NAMALWA (cell line): ENCODE results near the gene CCR7.

ENCODE experiments used
- DNase-seq: peaks from one replicate; pipeline ENCODE4 v3.0.0-alpha.2; 2015; ENCODE audit warnings: low spot score

CCR7 gene

DNA sequence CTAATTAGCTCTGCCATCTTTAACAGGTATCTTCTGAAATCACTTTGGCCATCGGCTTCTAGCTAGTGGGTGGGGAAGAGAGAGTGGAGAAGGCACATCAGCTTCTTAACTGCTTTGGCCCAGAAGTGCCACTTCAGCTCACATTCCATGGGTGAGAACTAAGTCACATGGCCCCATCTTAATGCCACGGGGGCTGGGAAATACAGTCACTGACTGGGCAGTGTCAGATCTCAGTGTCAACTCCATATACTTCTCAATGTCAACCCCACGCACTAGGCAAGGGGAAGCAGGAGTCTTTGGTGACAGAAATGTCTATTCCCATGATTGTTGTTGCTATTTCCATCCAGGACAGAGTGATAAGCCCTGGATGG lies 29.4 kb downstream of the CCR7 start:
- no peak for DNase-seq

DNA sequence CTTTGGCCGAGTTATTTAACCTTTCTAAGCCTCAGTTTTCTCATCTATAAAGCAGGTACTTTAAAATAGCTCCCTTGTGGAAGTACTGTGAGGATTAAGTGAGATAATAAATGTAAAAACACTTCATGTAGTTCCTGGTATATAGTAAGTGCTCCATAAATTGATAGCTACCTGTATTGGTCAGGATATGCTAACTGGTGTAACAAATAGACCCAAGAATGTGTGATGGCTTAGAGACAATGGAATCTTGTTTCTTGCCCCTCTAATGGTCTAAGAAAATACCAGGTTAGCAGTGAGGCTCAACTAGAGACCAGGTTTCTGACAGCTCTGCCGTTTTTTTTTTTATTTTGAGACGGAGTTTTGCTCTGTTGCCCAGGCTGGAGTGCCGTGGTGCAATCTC lies 29.8 kb downstream of the CCR7 start:
- no peak for DNase-seq

DNA sequence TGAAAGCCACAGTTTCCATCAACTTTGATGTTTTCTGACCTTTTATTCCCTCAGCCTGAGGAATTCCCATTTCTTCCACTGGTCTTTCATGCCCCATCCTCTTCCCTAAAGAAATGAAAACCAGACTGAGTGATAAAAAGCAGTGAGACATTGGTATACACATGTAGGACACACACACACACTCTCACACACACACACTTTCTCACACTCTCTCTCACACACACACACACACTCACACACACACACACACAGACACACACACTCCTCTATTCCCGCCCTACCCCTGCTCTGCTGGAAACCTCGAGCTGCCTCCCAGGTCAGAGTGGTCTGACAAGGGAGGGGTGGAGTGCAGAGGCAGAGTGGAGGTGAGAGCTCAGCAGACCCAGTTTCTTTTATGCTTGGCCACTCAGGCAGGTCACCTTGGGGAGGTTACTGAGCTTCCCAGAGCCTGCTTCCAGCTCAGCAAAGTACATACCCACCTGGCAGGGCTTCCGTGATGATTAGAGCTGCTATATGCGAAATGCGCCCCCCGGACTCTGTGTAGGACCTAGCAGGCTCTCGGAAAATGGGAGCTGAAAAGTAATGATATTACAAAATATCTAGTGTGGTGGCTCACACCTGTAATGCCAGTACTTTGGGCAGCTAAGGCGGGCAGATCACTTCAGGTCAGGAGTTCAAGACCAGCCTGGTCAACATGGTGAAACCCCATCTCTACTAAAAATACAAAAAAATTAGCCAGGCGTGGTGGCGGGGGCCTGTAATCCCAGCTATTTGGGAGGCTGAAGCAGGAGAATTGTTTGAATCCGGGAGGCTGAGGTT lies 30.7 kb downstream of the CCR7 start:
- DNase-seq = no peak

GRCh38 chr17:40533896-40534295 lies 31.4 kb downstream of the CCR7 start:
- no peak for DNase-seq

- DNase-seq = no peak
Measured at GRCh38 chr17:40532520-40533253, 32.6 kb downstream of the CCR7 start.

DNA sequence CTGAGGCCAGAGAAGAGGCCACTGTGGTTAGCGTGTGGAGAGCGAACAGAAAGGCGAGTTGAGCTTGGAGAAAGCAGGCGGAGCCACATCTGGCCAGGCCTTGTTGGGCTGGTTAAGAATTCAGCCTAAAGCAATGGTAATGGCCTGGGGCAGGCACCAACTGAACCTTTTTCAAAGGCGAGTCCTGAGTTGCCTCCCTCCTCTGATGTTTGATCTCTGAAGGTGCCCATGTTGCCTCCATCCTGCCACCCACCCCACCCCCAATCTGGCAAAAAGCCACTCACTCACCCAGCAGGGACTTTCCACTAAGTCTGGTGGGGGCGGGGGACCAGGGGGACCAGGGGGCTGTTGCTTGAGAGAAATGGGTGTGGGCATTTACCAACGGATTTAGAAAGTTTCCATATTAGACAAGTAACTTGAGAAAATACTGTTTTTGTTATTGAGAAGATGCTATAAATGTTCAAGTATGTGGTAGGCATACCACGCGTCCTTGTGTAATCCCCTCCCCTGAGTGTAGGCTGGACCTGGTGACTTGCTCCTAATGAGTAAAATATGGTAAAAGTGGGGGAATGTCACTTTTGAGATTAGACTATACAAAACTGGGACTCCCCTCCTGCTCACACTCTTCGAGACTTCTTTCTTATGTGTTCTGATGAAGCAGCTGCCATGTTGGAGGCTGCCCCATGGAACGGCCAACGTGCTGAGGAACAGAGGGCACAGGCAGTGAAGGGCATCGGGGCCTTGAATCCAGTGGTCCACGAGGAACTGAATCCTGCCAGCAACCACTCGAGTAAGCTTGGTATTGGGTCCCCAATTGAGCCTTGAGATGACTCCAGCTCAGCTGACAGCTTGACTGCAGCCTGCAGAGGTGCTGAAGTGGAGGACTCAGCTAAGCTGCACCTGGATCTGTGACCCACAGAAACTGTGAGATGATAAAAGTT lies 34.0 kb downstream of the CCR7 start:
- DNase-seq = no peak

DNA sequence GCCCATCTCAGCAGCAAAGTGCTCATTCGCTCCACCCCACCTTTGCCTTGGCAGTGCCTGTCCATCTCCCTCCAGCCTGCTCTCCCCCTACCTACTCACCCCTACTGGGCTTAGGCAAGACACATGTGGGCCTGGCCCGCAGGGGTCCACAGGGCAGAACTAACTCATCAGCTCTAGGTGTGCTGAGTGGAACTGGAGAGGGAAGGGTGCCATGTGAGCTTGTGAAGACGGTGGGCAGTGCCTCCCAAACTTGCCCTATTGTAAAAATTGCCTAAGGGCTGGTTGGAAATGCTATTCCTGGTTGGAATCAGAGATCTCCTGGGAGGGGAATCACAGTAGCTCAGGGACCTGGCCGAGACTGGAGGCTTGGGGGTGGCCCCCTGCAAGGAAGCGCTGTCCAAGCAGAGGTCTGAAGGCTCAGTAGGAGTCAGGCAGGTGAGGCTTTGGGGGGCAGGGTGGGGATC lies 34.7 kb downstream of the CCR7 start:
- no peak for DNase-seq

DNA sequence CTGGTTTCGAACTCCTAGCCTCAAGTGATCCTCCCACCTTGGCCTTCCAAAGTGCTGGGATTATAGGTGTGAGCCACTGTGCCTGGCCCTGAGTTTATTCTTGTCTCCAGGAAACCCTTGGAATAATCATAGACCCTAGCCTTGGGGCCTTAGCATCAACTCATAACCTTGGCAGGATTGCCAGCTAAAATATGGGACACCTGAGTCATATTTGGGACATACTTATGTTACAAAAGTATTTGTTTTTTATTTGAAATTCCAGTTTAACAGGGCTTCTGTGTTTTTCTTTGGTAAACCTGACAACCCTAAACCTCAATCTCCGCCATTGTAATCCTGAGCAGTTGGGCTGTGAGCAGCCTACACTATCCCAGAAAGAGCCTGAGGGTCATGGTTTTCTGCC lies 35.3 kb downstream of the CCR7 start:
- no peak for DNase-seq

GRCh38 chr17:40528692-40529417 lies 36.4 kb downstream of the CCR7 start:
- DNase-seq = no peak

- DNase-seq = no peak
Measured at GRCh38 chr17:40526668-40527067, 38.6 kb downstream of the CCR7 start.

DNA sequence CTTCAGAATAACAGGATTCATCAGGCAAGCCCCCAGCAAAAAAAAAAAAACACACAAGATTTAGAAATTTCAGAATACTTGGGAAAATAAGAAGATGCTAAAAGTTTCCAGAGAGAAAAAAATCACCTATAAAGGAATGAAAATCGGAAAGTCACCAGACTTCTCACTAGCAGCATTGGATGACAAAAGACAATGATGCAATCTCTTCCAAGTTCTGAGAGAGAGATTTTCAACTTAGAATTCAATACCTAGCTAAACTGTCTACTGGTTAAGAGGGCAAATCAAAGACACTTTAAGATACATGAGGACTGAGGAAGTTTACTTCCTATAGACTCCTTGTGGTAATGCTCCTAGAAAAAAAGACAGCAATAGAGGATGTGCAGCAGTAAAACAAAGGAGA lies 40.0 kb downstream of the CCR7 start:
- DNase-seq = no peak

DNA sequence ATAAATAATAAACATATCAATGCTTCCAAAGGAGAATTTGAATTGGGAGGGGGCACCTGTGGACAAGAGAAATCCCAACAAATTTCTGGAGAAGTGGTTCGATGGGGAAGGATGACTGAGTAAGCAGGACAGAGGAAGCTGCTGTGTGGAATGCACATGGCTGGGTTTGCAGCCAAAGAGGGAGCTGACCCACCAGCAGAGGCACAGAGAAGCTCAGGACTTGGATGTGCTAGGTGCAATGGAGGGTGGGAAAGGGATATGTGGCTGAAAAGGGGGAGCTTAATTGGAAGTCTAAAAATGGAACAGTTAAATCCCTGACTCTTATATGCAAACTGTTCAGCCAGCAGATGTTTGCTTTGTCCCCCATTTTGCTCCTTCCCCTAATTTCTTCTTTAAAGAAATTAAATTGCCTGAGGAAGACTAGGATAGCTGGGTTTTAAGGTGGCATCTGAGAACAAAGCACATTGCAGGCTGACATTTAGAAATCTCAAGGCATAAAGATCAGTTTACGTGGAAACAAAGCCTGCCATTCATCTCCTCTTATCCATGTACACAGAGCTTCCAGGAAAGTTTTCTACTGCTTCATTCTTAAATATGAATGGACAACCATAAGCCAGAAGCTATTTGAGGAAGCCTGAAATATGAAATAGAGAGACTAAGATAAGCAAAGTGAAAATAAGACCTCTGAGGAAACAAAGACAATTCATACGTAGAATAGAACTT lies 40.9 kb downstream of the CCR7 start:
- no peak for DNase-seq

DNA sequence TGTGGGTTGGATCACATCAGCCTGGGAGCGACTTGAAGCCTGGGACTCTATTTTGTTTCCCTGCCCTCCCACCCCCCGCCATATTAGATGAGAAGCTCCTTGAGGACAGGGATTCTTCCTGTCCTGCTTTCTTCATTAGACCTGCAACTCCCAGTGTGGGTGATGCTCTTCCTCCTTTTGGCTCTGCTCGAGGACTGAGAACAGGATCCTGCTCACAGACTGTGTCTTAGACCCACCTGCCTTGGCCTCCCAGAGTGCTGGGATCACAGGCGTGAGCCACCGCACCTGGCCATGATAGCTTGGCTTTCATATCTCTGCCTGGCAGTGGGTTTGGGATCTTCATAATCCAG lies 42.3 kb downstream of the CCR7 start:
- DNase-seq = no peak

DNA sequence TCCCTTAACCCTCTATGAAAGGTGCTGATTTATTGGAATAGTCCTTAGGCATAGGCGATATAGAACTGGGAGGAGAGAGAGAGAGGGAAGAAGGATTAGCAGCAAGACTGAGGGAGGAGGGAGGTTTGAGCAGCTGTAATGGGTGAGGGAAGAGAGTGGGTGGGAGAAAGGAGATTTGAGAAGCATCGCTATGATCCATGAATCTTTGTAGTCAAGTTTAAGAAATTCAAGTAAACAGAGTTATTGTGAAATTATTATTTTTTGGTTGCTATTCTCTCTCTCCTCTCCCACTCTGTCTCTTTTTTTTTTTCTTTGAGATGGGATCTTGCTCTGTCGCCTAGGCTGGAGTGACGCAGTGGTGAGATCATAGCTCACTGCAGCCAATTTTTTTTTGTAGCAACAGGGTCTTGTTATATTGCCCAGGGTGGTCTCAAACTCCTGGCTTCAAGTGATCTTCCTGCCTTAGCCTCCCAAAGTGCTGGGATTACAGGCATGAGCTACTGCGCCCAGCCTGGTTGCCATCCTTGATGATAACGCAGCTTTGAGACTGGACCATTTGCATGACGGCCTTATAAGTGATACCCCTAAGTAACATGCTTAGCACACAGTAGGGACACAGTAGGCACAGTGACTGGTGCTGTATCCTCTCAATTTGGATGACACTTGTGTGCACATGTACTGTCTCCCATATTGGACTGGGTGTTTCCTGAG lies 42.9 kb downstream of the CCR7 start:
- no peak for DNase-seq

- DNase-seq = no peak
Measured at GRCh38 chr17:40520991-40521453, 44.2 kb downstream of the CCR7 start.

GRCh38 chr17:40519089-40519775 lies 46.0 kb downstream of the CCR7 start:
- DNase-seq = no peak

- DNase-seq = no peak
Measured at GRCh38 chr17:40518401-40519088, 46.7 kb downstream of the CCR7 start.

- DNase-seq = no peak
Measured at GRCh38 chr17:40517981-40518380, 47.3 kb downstream of the CCR7 start.

DNA sequence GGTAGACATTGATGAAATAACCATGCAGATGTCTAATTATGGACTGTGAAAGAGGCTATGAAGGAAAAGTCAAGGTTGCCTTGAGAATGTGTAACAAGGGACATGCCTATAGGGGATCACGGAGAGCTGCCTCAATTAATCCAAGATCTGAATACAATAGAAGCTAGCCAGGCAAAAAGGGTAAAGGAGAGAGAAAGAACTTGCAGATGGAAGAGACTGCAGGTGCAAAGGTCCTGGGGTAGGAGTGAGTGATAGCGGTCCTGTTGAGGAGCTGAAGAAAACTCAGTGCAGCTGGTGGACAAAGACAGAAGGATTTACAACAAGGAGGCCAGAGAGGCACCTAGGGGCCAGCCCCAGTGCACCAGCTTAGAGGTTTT lies 48.0 kb downstream of the CCR7 start:
- no peak for DNase-seq
